Activated T-helper 17 cell treated with anti-CD3 and anti-CD28 coated beads, Interleukin-2, amount 50 U/mL, for 72 hours (primary cell): Measurements from ENCODE around the gene IFI30. TPM values are rescaled to one million over a fixed set of nuclear protein-coding genes. Genes with fewer than 3 reads are reported as not detected.
A peak's percentile ranks its signal among the peaks of the same experiment; 100 is the strongest.
"Not testable (repeated sequence)": the region's sequence is repeated elsewhere in the genome, so short reads cannot be mapped to it uniquely, and the experiment has no call there.

Experiments
- ATAC-seq: fragments of 150-1000 bp; cut with Tn5 transposase; replicated peaks from 2 replicates; pipeline ENCODE4 v1.10.0; 2021; ENCODE audit warnings: mild to moderate bottlenecking, moderate library complexity
- H3K27ac Mint-ChIP-seq: one replicate; pipeline ENCODE4 v1.8.0; 2022; ENCODE audit warnings: mixed read lengths
- H3K27me3 Mint-ChIP-seq: one replicate; pipeline ENCODE4 v1.8.0; 2022; ENCODE audit warnings: mixed read lengths
- H3K36me3 Mint-ChIP-seq: one replicate; pipeline ENCODE4 v1.8.0; 2022; ENCODE audit warnings: low read depth, mild to moderate bottlenecking, mixed read lengths
- H3K4me1 Mint-ChIP-seq: one replicate; pipeline ENCODE4 v1.8.0; 2022; ENCODE audit warnings: mixed read lengths
- H3K4me3 Mint-ChIP-seq: one replicate; pipeline ENCODE4 v1.8.0; 2022; ENCODE audit warnings: mild to moderate bottlenecking, mixed read lengths
- H3K9me3 Mint-ChIP-seq: one replicate; pipeline ENCODE4 v1.8.0; 2022; ENCODE audit warnings: mixed read lengths
- total RNA-seq, 2 donors: library from RNA; stranded (reverse); gene quantifications; one replicate each; pipeline ENCODE4 v1.2.3, GENCODE V29; 2022

Gene IFI30
- total RNA-seq, 2 donors from 2014 or later = 51.7 to 81.1 TPM

DNA sequence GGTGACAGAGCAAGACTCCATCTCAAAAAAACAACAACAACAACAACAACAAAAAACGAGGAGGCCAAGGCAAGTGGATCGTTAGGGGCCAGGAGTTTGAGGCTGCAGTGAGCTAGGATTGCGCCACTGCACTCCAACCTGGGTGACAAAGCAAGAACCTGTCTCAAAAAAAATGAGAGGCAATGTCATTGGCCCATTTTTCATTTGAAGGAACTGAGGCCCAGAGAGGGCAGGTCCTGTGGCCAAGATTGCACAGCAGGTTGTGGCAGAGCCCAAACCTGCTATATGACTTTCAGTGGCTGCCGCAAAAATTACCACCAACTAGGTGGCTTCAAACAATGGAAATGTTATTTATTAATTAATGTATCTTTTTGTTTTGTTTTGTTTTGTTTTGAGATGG is 15.1 kb upstream of the IFI30 start:
- Mint-ChIP-seq H3K4me1 (peaks cover 13% of the 10 kb centered on the region), H3K4me3 (no peak overlapping the region), H3K9me3 (no peaks in the 10 kb centered on the region), H3K27ac (no peak overlapping the region), H3K27me3 (no peaks in the 10 kb centered on the region), H3K36me3 (peaks cover 7% of the 10 kb centered on the region)
- no peak for ATAC-seq

DNA sequence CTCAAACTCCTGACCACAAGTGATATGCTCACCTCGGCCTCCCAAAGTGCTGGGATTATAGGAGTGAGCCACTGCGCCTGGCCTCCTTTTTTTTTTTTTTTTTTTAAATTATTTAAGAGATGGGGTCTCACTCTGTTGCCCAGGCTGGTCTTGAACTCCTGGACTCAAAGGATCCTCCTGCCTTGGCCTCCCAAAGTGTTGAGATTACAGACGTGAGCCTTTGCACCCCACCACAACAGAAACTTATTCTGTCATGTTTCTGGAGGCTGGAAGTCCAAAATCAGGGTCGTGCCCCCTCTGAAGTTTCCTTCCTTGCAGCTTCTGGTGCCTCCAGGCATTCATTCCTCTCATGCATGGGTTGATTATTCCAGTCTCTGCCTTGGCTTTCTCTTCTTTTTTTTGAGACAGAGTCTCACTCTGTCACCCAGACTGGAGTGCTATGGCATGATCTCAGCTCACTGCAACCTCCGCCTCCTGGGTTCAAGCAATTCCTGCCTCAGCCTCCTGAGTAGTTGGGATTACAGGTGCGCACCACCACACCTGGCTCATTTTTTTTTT is 14.5 kb upstream of the IFI30 start:
- not testable (repeated sequence) for H3K27me3 Mint-ChIP-seq, ATAC-seq, H3K27ac Mint-ChIP-seq, H3K36me3 Mint-ChIP-seq, H3K4me3 Mint-ChIP-seq, H3K9me3 Mint-ChIP-seq, H3K4me1 Mint-ChIP-seq

DNA sequence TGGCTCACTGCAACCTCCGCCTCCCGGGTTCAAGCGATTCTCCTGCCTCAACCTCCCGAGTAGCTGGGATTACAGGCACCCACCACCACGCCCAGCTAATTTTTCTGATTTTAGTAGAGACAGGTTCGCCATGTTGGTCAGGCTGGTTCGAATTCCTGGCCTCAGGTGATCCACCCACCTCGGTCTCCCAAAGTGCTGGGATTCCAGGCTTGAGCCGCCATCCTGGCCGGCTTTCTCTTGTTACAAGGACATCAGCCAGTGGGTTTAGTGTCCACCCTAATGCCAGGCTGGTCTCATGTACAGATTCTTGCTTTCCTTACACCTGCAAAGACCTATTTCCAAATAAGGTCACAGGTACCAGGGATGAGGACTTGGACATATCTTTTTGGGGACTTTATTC is 13.8 kb upstream of the IFI30 start:
- Mint-ChIP-seq H3K9me3 (no peaks in the 10 kb centered on the region), H3K4me3 (no peak overlapping the region), H3K27ac (no peak overlapping the region), H3K4me1 (peaks cover 5% of the 10 kb centered on the region), H3K27me3 (no peaks in the 10 kb centered on the region), H3K36me3 (peaks cover 9% of the 10 kb centered on the region)
- ATAC-seq = no peak

- no peak for ATAC-seq
- peak overlapping the region; percentile 83 for H3K27ac Mint-ChIP-seq
- peaks cover 10% of the 10 kb centered on the region for H3K36me3 Mint-ChIP-seq
- H3K4me3 Mint-ChIP-seq = peak overlapping the region; percentile 74
- no peaks in the 10 kb centered on the region for H3K9me3 Mint-ChIP-seq
- no peaks in the 10 kb centered on the region for H3K27me3 Mint-ChIP-seq
- peaks cover 5% of the 10 kb centered on the region for H3K4me1 Mint-ChIP-seq
Observed at GRCh38 chr19:18160493-18160970, 13.1 kb upstream of the IFI30 start.

DNA sequence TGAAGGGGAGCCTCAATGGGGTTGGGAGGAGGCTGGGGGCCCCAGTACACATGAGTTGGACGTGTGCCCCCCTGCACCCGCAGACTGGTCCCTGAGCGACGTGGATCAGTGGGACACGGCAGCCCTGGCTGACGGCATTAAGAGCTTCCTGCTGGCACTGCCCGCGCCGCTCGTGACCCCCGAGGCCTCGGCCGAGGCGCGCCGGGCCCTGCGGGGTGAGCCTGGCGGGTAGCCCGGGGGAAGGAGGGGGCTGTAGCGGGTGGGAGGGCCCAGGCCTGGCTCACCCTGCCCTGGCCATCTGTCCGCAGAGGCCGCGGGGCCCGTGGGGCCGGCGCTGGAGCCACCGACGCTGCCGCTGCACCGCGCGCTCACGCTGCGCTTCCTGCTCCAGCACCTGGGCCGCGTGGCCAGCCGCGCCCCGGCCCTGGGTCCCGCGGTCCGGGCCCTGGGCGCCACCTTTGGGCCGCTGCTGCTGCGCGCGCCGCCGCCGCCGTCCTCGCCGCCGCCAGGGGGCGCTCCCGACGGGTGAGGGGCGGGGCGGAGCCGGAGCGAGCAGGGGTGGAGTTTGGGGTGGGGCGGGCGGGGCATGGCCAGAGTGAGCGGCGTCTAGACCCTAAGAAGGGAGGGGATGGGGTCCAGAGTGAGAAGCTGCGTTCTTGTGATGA is 12.5 kb upstream of the IFI30 start:
- no peaks in the 10 kb centered on the region for H3K27me3 Mint-ChIP-seq
- peaks cover 16% of the 10 kb centered on the region for H3K36me3 Mint-ChIP-seq
- H3K27ac Mint-ChIP-seq = no peak overlapping the region
- peak overlapping the region; percentile 74 for H3K4me3 Mint-ChIP-seq
- peaks cover 5% of the 10 kb centered on the region for H3K4me1 Mint-ChIP-seq
- peak; percentile 97 for ATAC-seq
- H3K9me3 Mint-ChIP-seq = no peaks in the 10 kb centered on the region

GRCh38 chr19:18161636-18162002 is 12.0 kb upstream of the IFI30 start:
- Mint-ChIP-seq H3K36me3 (peaks cover 20% of the 10 kb centered on the region), H3K4me1 (peaks cover 5% of the 10 kb centered on the region), H3K4me3 (peak overlapping the region; percentile 28), H3K27me3 (no peaks in the 10 kb centered on the region), H3K9me3 (no peaks in the 10 kb centered on the region), H3K27ac (no peak overlapping the region)
- no peak for ATAC-seq

GRCh38 chr19:18164072-18164471 is 9.5 kb upstream of the IFI30 start:
- ATAC-seq = no peak
- Mint-ChIP-seq H3K27me3 (no peaks in the 10 kb centered on the region), H3K4me3 (no peak overlapping the region), H3K36me3 (peaks cover 36% of the 10 kb centered on the region), H3K4me1 (peaks cover 5% of the 10 kb centered on the region), H3K9me3 (no peaks in the 10 kb centered on the region), H3K27ac (no peak overlapping the region)

DNA sequence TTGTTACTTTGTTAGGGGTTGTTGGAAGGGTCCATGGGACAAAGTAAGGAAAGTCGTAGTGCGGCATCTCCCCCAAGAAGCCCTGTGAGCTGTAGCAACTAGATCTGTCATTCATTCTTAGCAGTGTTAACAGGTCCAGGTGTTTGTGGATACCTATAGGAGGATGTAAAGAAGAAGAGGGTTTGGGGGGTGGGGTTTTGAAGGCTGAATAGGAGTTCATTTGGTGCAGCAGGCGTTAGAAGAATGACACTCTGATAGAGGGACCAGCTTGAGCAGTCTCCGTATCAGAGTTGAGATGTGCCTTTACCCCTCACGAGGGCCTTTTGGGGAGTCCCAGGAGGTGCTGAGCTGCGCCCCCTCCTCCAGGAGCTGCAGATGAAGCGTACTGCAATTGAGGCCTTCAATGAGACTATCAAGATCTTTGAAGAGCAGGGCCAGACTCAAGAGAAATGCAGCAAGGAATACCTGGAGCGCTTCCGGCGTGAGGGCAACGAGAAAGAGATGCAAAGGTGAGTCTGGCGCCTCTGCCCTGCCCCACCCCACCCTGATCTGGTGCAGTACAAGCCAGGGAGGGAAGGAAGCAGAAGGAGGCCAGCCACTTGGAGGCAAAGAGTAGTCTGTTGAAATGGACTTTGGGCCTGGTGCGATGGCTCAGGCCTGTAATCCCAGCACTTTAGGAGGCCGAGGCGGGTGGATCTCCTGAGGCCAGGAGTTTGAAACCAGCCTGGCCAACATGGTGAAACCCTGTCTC is 7.6 kb upstream of the IFI30 start:
- no peaks in the 10 kb centered on the region for H3K9me3 Mint-ChIP-seq
- no peaks in the 10 kb centered on the region for H3K4me1 Mint-ChIP-seq
- no peak overlapping the region for H3K4me3 Mint-ChIP-seq
- H3K36me3 Mint-ChIP-seq = peaks cover 36% of the 10 kb centered on the region
- no peaks in the 10 kb centered on the region for H3K27me3 Mint-ChIP-seq
- no peak overlapping the region for H3K27ac Mint-ChIP-seq
- no peak for ATAC-seq

GRCh38 chr19:18167011-18167410 is 6.6 kb upstream of the IFI30 start:
- H3K4me1 Mint-ChIP-seq = no peaks in the 10 kb centered on the region
- no peaks in the 10 kb centered on the region for H3K27me3 Mint-ChIP-seq
- no peak overlapping the region for H3K27ac Mint-ChIP-seq
- H3K9me3 Mint-ChIP-seq = no peaks in the 10 kb centered on the region
- H3K36me3 Mint-ChIP-seq = peaks cover 36% of the 10 kb centered on the region
- ATAC-seq = no peak
- H3K4me3 Mint-ChIP-seq = no peak overlapping the region

GRCh38 chr19:18167975-18168645 is 5.5 kb upstream of the IFI30 start:
- H3K4me1 Mint-ChIP-seq = no peaks in the 10 kb centered on the region
- no peak overlapping the region for H3K4me3 Mint-ChIP-seq
- H3K36me3 Mint-ChIP-seq = peaks cover 33% of the 10 kb centered on the region
- no peaks in the 10 kb centered on the region for H3K27me3 Mint-ChIP-seq
- ATAC-seq = peak; percentile 95
- no peaks in the 10 kb centered on the region for H3K9me3 Mint-ChIP-seq
- no peak overlapping the region for H3K27ac Mint-ChIP-seq

GRCh38 chr19:18168673-18169381 is 4.8 kb upstream of the IFI30 start:
- no peak for ATAC-seq
- no peak overlapping the region for H3K4me3 Mint-ChIP-seq
- no peaks in the 10 kb centered on the region for H3K27me3 Mint-ChIP-seq
- H3K36me3 Mint-ChIP-seq = peaks cover 28% of the 10 kb centered on the region
- no peaks in the 10 kb centered on the region for H3K9me3 Mint-ChIP-seq
- H3K4me1 Mint-ChIP-seq = no peaks in the 10 kb centered on the region
- H3K27ac Mint-ChIP-seq = no peak overlapping the region

DNA sequence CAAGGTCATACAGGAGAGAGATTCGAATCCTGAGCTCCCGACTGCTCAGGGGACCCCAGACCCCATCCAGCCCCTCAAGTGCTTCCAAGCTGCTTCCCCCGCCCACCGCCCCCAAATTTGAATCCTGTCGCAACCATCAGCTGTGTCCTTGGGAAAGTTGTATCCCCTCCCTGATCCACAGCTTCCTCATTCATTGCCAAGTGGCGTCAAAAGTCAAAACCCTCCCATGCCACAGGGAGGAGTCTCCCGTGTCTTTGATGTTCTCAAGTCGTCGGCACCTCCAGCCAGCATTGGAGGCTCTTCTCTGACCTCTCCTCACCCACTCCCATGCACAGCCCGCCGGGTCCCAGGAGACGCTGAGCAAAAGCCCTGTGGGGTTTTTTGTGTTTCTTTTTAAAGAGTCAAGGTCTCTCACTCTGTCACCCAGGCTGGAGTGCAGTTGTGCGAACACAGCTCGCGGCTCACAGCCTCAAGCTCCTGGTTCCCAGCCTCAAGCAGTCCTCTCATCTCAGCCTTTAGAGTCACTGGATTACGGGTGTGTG is 2.8 kb upstream of the IFI30 start:
- no peaks in the 10 kb centered on the region for H3K27me3 Mint-ChIP-seq
- no peak for ATAC-seq
- peaks cover 29% of the 10 kb centered on the region for H3K36me3 Mint-ChIP-seq
- no peaks in the 10 kb centered on the region for H3K9me3 Mint-ChIP-seq
- no peak overlapping the region for H3K27ac Mint-ChIP-seq
- no peak overlapping the region for H3K4me3 Mint-ChIP-seq
- no peaks in the 10 kb centered on the region for H3K4me1 Mint-ChIP-seq

DNA sequence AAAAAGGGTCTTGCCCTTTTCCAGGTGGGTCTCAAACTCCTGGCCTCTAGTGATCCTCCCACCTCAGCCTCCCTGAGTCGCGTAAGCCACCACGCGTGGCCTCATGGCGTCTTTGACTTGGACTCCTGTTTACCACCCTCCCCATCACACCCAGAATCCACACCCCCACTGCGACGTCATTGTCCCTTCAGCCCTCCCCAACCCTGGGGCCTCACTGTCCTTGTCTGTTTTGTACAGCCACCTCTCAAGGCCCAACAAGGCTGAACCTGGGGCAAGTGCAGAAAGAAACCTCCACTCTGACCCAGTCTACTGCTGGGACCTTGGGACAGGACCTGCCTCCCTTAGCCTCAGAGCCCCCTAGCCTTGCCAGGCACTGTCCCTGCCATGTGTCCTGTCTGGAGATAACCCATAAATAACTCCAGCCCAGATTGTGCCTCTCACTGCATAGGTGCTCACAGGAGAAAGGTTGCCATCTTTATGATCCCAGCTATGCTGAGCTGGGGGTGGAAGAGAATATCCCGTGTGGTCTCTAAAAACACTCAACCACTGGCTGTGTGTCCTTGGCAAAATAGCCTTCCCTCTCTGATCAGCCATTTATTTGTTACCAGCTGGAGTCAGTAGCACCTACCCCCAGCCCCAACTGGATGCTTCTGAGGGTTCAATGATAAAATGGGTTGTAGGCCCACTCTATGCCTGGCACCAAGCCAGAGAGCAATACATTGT is 1.8 kb upstream of the IFI30 start:
- Mint-ChIP-seq H3K27me3 (no peaks in the 10 kb centered on the region), H3K9me3 (no peaks in the 10 kb centered on the region), H3K4me1 (no peaks in the 10 kb centered on the region), H3K27ac (peak overlapping the region; percentile 78), H3K36me3 (peaks cover 28% of the 10 kb centered on the region), H3K4me3 (no peak overlapping the region)
- no peak for ATAC-seq
